MCF 10A (cell line): ENCODE data around the gene YWHAB. TPM values are rescaled to one million over a fixed set of nuclear protein-coding genes. Genes with fewer than 3 reads are reported as not detected.

ENCODE experiments used
- Bru-seq: library from RNA; stranded (reverse); fragments of 400-500 nt; gene quantifications from one replicate; lab custom pipeline; 2021; lab: Mats Ljungman, UMichigan
- BruChase-seq, 2 experiments: library from RNA; stranded (reverse); fragments of 400-500 nt; gene quantifications; one replicate each; lab custom pipeline; 2021; lab: Mats Ljungman, UMichigan
- BruUV-seq: library from RNA; stranded (reverse); fragments of 400-500 nt; replicated peaks from 2 replicates; lab custom pipeline; 2021; lab: Mats Ljungman, UMichigan
- CTCF ChIA-PET: fragments of 300-600 bp; sonication (Branson Sonifier 250); formaldehyde crosslinking; extraction: SDS; loops from one replicate; lab custom pipeline; 2021; ENCODE audit warnings: antibody characterized with exemption, inconsistent platforms; lab: Yijun Ruan, JAX
- POLR2A ChIA-PET: fragments of 300-600, 350-650 bp; sonication (Branson Sonifier 250); formaldehyde crosslinking; extraction: SDS; loops from one replicate; lab custom pipeline; 2020; ENCODE audit warnings: antibody characterized with exemption, inconsistent platforms; lab: Yijun Ruan, JAX
- DNase-seq: peaks from one replicate; pipeline ENCODE4 v3.0.0-alpha.2; 2018; ENCODE audit not compliant: unreplicated experiment
- H3K27ac Mint-ChIP-seq: one replicate; pipeline ENCODE4 v1.8.0; 2022; ENCODE audit warnings: mild to moderate bottlenecking, low read depth, mixed read lengths; ENCODE audit not compliant: unreplicated experiment
- H3K27me3 Mint-ChIP-seq: one replicate; pipeline ENCODE4 v1.8.0; 2022; ENCODE audit warnings: mixed read lengths; ENCODE audit not compliant: insufficient read depth, unreplicated experiment
- H3K36me3 Mint-ChIP-seq: one replicate; pipeline ENCODE4 v1.8.0; 2022; ENCODE audit warnings: mild to moderate bottlenecking, moderate library complexity, mixed read lengths; ENCODE audit not compliant: insufficient read depth, unreplicated experiment
- H3K4me1 Mint-ChIP-seq: one replicate; pipeline ENCODE4 v1.8.0; 2022; ENCODE audit warnings: mixed read lengths; ENCODE audit not compliant: insufficient read depth, unreplicated experiment
- H3K4me3 Mint-ChIP-seq: one replicate; pipeline ENCODE4 v1.8.0; 2022; ENCODE audit warnings: mild to moderate bottlenecking, moderate library complexity, mixed read lengths; ENCODE audit not compliant: unreplicated experiment
- H3K9me3 Mint-ChIP-seq: one replicate; pipeline ENCODE4 v1.8.0; 2022; ENCODE audit warnings: mixed read lengths; ENCODE audit not compliant: unreplicated experiment
- intact Hi-C: fragments of 100-400 bp; cut with micrococcal nuclease; formaldehyde crosslinking; loops from 2 replicates; pipeline ENCODE4 v1.14.1; 2022
- long read RNA-seq: library from polyadenylated mRNA; stranded (forward); transcript quantifications from one replicate; pipeline ENCODE4 v2.0.0, GENCODE V29; 2022
- total RNA-seq: library from RNA; stranded (reverse); gene quantifications from 2 replicates; pipeline ENCODE4 v1.2.3, GENCODE V29; 2022
- TF ChIP-seq, protein P1 (sequence below): fragments of 200-600 bp; IDR thresholded peaks from one replicate; pipeline ENCODE4 v1.8.0; 2022; ENCODE audit warnings: antibody characterized with exemption, mild to moderate bottlenecking; ENCODE audit not compliant: unreplicated experiment

YWHAB gene
- total RNA-seq (235 and 250 TPM in 2 replicates), Bru-seq, nascent RNA (percentile 97 among the genes with signal in this experiment), BruChase-seq, experiment 1, labeled RNA remaining after a 6-hour chase (percentile 98 among the genes with signal in this experiment), BruChase-seq, experiment 2, labeled RNA remaining after a 2-hour chase (percentile 95 among the genes with signal in this experiment)
- long read RNA-seq, transcript YWHAB-201 (6 exons, 3,049 nt) = major isoform, 603 of 771 reads
- long read RNA-seq, transcript YWHAB-202 (7 exons, 3,109 nt) = minor isoform, 76 of 771 reads
- long read RNA-seq, partial matches to known transcripts = 47 of 771 reads
- long read RNA-seq, other reads (novel, unspliced or antisense) = 44 of 771 reads

DNA sequence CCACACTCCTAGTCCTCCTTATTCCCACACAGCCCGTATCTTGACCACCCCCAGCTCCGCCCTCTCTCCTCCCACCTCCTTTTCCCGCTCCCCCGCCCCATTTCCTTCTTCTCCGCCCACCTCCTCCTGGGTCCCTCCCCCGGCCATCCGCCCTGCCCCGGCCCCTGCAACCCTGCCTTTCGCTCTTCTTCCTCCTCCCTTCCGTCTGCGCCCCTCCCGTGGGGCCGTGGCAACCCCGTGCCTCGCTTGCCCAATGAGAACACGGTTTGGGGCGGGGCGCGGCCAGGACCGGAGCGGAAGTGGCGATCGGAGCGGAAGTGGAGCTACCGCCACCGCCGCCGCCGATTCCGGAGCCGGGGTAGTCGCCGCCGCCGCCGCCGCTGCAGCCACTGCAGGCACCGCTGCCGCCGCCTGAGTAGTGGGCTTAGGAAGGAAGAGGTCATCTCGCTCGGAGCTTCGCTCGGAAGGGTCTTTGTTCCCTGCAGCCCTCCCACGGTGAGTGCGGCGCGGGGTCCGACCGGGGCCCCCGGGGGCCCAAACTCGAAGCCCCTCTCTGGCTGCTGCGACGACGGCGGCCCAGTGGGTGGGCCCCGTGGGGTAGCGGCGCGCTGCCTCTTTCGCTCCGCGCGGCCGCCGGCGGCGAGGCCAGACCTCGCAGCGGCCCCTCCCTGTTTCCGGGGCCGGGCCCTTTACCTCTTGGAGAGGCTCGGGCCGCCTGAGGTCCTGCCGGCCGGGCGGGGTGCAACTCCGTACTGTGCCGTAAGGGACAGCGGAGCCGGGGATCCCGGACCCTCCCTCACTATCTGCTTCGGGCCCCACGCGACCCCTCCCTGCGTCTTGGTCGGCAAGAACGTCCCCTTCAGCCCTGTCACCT is at the start of gene YWHAB:
Gene YWHAB (plus strand): TSS at position 314 of the 874 bp plus-strand sequence. CDS start 15,829 bp downstream, outside the sequence.
- CTCF ChIA-PET = interaction anchor here (0.6 to 3.0 kb wide), 6 partner anchors 9 to 408 kb away, joined by 3 to 12 read pairs (median 3); no protein-coding TSS in a partner anchor
- BruUV-seq = no TSS peak
- Mint-ChIP-seq H3K9me3 (no peaks in the 10 kb centered on the region), H3K4me3 (peak within 1 kb of the TSS; percentile 95), H3K27me3 (no peaks in the 10 kb centered on the region), H3K27ac (peak within 1 kb of the TSS; percentile 93), H3K4me1 (peaks cover 17% of the 10 kb centered on the region), H3K36me3 (peaks cover 14% of the 10 kb centered on the region)
- POLR2A ChIA-PET = interaction anchor here (0.5 to 2.2 kb wide), 25 partner anchors 9 to 906 kb away, joined by 3 to 15 read pairs (median 4); partner anchors contain the start of genes CCN5, DNTTIP1, PABPC1L and STK4
- TF ChIP-seq, protein P1, sequence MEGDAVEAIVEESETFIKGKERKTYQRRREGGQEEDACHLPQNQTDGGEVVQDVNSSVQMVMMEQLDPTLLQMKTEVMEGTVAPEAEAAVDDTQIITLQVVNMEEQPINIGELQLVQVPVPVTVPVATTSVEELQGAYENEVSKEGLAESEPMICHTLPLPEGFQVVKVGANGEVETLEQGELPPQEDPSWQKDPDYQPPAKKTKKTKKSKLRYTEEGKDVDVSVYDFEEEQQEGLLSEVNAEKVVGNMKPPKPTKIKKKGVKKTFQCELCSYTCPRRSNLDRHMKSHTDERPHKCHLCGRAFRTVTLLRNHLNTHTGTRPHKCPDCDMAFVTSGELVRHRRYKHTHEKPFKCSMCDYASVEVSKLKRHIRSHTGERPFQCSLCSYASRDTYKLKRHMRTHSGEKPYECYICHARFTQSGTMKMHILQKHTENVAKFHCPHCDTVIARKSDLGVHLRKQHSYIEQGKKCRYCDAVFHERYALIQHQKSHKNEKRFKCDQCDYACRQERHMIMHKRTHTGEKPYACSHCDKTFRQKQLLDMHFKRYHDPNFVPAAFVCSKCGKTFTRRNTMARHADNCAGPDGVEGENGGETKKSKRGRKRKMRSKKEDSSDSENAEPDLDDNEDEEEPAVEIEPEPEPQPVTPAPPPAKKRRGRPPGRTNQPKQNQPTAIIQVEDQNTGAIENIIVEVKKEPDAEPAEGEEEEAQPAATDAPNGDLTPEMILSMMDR = no peak
- intact Hi-C loops = loop anchor here (5.0 kb wide), 1 partner anchor 407 kb away; no protein-coding TSS in a partner anchor
- peak; percentile 98 for DNase-seq

GRCh38 chr20:44836601-44837120 is 48.8 kb upstream of the YWHAB start:
- intact Hi-C loops = no loop called here
- no peak overlapping the region for H3K27ac Mint-ChIP-seq
- H3K4me3 Mint-ChIP-seq = no peak overlapping the region
- no peak for DNase-seq
- no peaks in the 10 kb centered on the region for H3K36me3 Mint-ChIP-seq
- CTCF ChIA-PET = interaction anchor here (0.7 to 2.7 kb wide), 3 partner anchors 10 to 89 kb away, joined by 4 to 16 read pairs (median 4); no protein-coding TSS in a partner anchor
- BruUV-seq = no TSS peak
- H3K27me3 Mint-ChIP-seq = peaks cover 34% of the 10 kb centered on the region
- POLR2A ChIA-PET = interaction anchor here (1.2 to 1.5 kb wide), 2 partner anchors 8 to 11 kb away, joined by 4 to 5 read pairs; no protein-coding TSS in a partner anchor
- TF ChIP-seq, protein P1 = no peak
- H3K9me3 Mint-ChIP-seq = no peaks in the 10 kb centered on the region
- H3K4me1 Mint-ChIP-seq = no peaks in the 10 kb centered on the region

DNA sequence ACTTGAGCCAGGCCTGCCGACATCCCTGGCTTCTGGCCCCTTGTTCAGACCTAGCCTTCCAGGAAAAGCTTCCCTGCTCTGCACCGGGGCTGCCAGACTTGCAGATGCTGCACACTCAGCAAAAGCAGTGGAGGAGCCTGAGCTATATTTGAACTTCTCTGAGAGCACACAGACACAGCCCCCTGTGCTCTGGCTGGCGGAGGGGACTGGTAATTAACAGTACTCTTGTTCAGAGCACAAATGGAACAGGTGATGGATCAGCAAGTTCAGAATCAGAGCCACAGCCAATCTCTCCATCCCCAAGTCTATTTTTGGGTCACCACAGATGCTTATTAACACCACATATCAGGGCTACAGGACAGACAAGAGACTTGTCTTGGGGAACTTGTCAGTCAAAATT is 47.6 kb upstream of the YWHAB start:
- intact Hi-C loops = no loop called here
- no peaks in the 10 kb centered on the region for H3K36me3 Mint-ChIP-seq
- no peaks in the 10 kb centered on the region for H3K9me3 Mint-ChIP-seq
- CTCF ChIA-PET = interaction anchor here (1.5 kb wide), 1 partner anchor 8 kb away, joined by 4 read pairs; no protein-coding TSS in a partner anchor
- TF ChIP-seq, protein P1 = no peak
- POLR2A ChIA-PET = interaction anchor here (0.6 kb wide), 1 partner anchor 128 kb away, joined by 3 read pairs; no protein-coding TSS in a partner anchor
- no TSS peak for BruUV-seq
- H3K27ac Mint-ChIP-seq = no peak overlapping the region
- H3K4me1 Mint-ChIP-seq = no peaks in the 10 kb centered on the region
- H3K4me3 Mint-ChIP-seq = no peak overlapping the region
- DNase-seq = no peak
- peaks cover 34% of the 10 kb centered on the region for H3K27me3 Mint-ChIP-seq
